Measurements from ENCODE around the gene ATXN1.

- TF ChIP-seq GATA2 (IDR thresholded peaks at IDR 0.05; ENCODE audit: low read depth, low read length) (no peak), GATA3 (IDR thresholded peaks at IDR 0.05; ENCODE audit: low read depth, low read length) (no peak)
Measured at GRCh38 chr6:16746812-16747211, 14.4 kb downstream of the ATXN1 start.
